GM12865 (cell line): ENCODE results near the gene PARN.
A peak's percentile ranks its signal among the peaks of the same experiment; 100 is the strongest.
"Not testable (repeated sequence)": the region's sequence is repeated elsewhere in the genome, so short reads cannot be mapped to it uniquely, and the experiment has no call there.

Experiments used
- DNase-seq: peaks from one replicate; pipeline ENCODE4 v3.0.0; 2010; ENCODE audit warnings: low read depth
- H3K4me3 ChIP-seq: 2 replicates; pipeline ENCODE4 v1.5.1; 2011; ENCODE audit warnings: mild to moderate bottlenecking, low read depth, low read length, control low read depth
- TF ChIP-seq, protein P1 (sequence below): IDR thresholded peaks from 2 replicates; pipeline ENCODE4 v1.5.1; 2011; ENCODE audit warnings: low read length, control low read depth, low read depth, inconsistent platforms; ENCODE audit not compliant: insufficient read depth; ENCODE audit errors: missing control alignments

PARN gene

DNA sequence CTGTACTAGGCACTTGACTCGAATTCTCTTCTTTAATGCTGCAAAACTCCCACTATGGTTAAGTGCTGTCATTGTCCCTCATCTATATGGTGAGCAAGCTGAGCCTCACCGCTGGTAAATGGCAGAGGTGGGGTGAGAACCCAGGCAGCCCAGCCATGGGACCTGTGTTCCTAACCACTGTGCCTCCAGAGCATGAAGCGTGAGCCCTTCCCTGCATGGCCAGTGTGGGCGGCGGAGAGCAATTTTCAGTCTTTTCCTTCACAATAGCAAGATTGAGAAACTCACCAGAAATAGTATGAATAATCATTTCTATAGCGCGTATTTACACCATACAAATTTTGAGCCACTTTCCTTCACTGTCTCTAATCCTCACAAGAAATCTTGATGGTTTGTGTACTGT is 11.9 kb upstream of the PARN start:
- peak; percentile 37 for DNase-seq
- TF ChIP-seq, protein P1, sequence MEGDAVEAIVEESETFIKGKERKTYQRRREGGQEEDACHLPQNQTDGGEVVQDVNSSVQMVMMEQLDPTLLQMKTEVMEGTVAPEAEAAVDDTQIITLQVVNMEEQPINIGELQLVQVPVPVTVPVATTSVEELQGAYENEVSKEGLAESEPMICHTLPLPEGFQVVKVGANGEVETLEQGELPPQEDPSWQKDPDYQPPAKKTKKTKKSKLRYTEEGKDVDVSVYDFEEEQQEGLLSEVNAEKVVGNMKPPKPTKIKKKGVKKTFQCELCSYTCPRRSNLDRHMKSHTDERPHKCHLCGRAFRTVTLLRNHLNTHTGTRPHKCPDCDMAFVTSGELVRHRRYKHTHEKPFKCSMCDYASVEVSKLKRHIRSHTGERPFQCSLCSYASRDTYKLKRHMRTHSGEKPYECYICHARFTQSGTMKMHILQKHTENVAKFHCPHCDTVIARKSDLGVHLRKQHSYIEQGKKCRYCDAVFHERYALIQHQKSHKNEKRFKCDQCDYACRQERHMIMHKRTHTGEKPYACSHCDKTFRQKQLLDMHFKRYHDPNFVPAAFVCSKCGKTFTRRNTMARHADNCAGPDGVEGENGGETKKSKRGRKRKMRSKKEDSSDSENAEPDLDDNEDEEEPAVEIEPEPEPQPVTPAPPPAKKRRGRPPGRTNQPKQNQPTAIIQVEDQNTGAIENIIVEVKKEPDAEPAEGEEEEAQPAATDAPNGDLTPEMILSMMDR = no peak
- no peak overlapping the region for H3K4me3 ChIP-seq

- TF ChIP-seq, protein P1 = no peak
- no peak overlapping the region for H3K4me3 ChIP-seq
- no peak for DNase-seq
Observed at GRCh38 chr16:14641206-14641605, 11.1 kb upstream of the PARN start.

DNA sequence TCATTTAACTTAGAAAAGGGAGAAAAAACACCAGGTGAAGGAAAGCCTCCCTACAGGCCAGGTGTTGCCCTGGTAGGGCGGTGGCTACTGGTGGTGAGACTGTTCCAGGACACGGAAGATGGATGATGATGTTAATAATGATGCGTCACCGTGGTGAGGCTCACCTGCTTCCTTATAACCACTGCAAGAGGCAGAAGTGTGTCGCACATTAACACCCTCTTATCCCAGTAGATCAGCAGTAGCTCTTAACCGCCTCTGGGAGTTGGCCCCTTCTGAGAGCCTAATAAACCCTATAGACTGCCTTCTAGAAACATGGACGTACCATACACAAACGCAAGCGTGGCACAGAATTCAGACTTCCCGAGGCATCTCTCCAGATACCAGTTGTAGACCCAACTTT is 10.5 kb upstream of the PARN start:
- TF ChIP-seq, protein P1 = no peak
- H3K4me3 ChIP-seq = no peak overlapping the region

GRCh38 chr16:14636951-14637240 is 6.8 kb upstream of the PARN start:
- DNase-seq, H3K4me3 ChIP-seq: not testable (repeated sequence)

More for the DNA sequence above, 10.5 kb upstream of the PARN start:
- DNase-seq = no peak

DNA sequence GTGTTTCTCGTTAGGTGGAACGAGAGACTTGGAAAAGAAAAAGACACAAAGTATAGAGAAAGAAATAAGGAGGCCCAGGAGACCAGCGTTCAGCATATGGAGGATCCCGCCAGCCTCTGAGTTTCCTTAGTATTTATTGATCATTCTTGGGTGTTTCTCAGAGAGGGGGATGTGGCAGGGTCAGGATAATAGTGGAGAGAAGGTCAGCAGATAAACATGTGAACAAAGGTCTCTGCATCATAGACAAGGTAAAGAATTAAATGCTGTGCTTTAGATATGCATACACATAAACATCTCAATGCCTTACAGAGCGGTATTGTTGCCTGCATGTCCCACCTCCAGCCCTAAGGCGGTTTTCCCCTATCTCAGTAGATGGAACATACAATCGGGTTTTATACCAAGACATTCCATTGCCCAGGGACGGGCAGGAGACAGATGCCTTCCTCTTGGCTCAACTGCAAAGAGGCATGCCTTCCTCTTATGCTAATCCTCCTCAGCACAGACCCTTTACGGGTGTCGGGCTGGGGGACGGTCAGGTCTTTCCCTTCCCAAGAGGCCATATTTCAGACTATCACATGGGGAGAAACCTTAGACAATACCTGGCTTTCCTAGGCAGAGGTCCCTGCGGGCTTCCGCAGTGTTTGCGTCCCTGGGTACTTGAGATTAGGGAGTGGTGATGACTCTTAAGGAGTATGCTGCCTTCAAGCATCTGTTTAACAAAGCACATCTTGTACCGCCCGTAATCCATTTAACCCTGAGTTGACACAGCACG is 6.3 kb upstream of the PARN start:
- not testable (repeated sequence) for DNase-seq, H3K4me3 ChIP-seq

GRCh38 chr16:14635395-14636165 is 5.5 kb upstream of the PARN start:
- no peak overlapping the region for H3K4me3 ChIP-seq
- TF ChIP-seq, protein P1 = no peak
- no peak for DNase-seq

DNA sequence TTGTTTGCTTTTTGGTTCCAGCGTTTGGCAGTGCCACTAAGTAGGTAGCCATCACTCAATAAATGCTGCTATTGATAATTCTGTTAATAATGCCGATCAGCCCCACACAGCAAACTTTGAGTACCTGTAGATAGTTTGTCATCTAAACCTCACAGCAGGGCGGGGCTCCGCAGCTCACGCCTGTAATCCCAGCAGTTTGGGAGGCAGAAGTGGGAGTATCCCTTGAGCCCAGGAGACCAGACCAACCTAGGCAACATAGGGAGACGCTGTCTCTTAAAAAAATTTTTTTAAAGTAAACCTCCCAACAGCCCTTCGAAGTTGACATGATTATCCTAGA is 4.3 kb upstream of the PARN start:
- peak overlapping the region; percentile 92 for H3K4me3 ChIP-seq
- DNase-seq = no peak
- TF ChIP-seq, protein P1 = no peak
